Central memory CD8-positive, alpha-beta T cell (primary cell): ENCODE data around the gene CD300LD.

Source experiments
- ATAC-seq: fragments of 150-1000 bp; cut with Tn5 transposase; replicated peaks from 2 replicates; pipeline ENCODE4 v1.10.0; 2022; ENCODE audit warnings: mild to moderate bottlenecking, moderate FRiP score, moderate number of reproducible peaks; ENCODE audit not compliant: poor library complexity, severe bottlenecking; ENCODE audit errors: extremely low read depth
- DNase-seq, 2 donors: peaks; one replicate each; pipeline ENCODE4 v3.0.0; 2021; ENCODE audit warnings: low spot score in 2 of 2
- H3K27ac Mint-ChIP-seq: one replicate; pipeline ENCODE4 v1.8.0; 2022; ENCODE audit warnings: low read depth, mild to moderate bottlenecking, moderate library complexity, mixed read lengths
- H3K27me3 Mint-ChIP-seq: one replicate; pipeline ENCODE4 v1.8.0; 2022; ENCODE audit warnings: mixed read lengths
- H3K36me3 Mint-ChIP-seq: one replicate; pipeline ENCODE4 v1.8.0; 2022; ENCODE audit warnings: mild to moderate bottlenecking, moderate library complexity, mixed read lengths; ENCODE audit not compliant: insufficient read depth
- H3K4me1 Mint-ChIP-seq: one replicate; pipeline ENCODE4 v1.8.0; 2022; ENCODE audit warnings: mixed read lengths
- H3K4me3 Mint-ChIP-seq: one replicate; pipeline ENCODE4 v1.8.0; 2022; ENCODE audit warnings: mild to moderate bottlenecking, moderate library complexity, mixed read lengths
- H3K9me3 Mint-ChIP-seq: one replicate; pipeline ENCODE4 v1.8.0; 2022; ENCODE audit warnings: mixed read lengths

Gene CD300LD

GRCh38 chr17:74543891-74544760 lies 48.0 kb downstream of the CD300LD start:
- Mint-ChIP-seq H3K9me3 (no peaks in the 10 kb centered on the region), H3K4me3 (no peak overlapping the region), H3K27me3 (peaks cover 42% of the 10 kb centered on the region), H3K36me3 (no peaks in the 10 kb centered on the region), H3K27ac (no peak overlapping the region), H3K4me1 (peaks cover 7% of the 10 kb centered on the region)
- DNase-seq (no peak), ATAC-seq (no peak)

DNA sequence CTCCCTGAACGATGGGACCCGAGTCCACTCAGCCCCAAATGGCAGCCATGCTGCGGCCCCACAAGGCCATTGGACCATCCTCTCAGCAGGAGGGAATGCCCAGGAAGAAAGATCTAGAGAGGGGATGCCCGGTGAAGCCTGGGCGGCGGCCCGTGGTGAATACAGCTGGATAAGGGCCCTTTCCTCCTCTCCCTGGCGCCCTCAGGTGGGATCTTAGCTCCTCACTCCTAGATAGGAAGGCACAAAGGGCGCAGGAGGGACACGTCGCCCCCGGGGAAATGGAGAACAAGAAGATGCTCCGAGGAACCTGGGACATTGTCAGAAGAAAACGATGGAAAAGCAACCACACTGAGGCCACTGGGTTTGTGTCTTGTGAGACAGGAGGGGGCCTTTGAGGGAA lies 48.7 kb downstream of the CD300LD start:
- ATAC-seq (no peak), DNase-seq (no peak)
- Mint-ChIP-seq H3K4me1 (peaks cover 7% of the 10 kb centered on the region), H3K36me3 (no peaks in the 10 kb centered on the region), H3K4me3 (no peak overlapping the region), H3K27ac (no peak overlapping the region), H3K27me3 (peaks cover 39% of the 10 kb centered on the region), H3K9me3 (no peaks in the 10 kb centered on the region)

DNA sequence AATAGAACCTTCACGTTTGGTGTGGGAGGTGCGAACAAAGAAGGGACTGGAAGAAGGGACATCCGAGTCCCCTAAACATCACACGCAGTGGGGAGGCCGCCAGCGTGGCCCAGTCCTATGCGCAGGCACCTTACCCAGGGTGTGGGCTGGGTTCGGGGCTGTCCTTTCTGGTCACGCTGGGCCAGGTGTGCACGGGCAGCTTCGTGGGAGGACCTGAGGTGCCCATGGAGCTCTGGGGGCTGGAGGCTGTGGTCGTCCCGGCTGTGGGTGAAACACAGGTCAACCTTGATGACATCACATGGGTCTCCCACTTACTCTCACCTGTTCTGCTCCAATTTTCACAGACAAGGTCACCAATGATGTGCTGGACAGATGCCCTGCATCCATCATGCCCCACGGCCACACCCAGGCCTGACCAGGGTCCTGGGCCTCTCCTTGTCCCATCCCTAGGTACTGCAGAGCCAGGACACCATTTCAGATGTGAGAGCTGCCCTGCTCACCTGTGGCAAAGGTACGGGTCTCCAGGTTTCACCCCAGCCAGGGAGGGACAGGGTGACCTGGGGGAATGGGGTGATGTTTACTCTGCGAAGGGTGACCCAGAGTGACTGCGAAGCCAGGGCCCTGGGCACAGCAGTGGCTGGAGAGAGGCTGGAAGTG lies 49.2 kb downstream of the CD300LD start:
- peaks cover 34% of the 10 kb centered on the region for H3K27me3 Mint-ChIP-seq
- no peak for ATAC-seq
- no peak overlapping the region for H3K4me3 Mint-ChIP-seq
- H3K36me3 Mint-ChIP-seq = no peaks in the 10 kb centered on the region
- no peak overlapping the region for H3K27ac Mint-ChIP-seq
- peaks cover 2% of the 10 kb centered on the region for H3K4me1 Mint-ChIP-seq
- no peaks in the 10 kb centered on the region for H3K9me3 Mint-ChIP-seq
- DNase-seq = no peak

DNA sequence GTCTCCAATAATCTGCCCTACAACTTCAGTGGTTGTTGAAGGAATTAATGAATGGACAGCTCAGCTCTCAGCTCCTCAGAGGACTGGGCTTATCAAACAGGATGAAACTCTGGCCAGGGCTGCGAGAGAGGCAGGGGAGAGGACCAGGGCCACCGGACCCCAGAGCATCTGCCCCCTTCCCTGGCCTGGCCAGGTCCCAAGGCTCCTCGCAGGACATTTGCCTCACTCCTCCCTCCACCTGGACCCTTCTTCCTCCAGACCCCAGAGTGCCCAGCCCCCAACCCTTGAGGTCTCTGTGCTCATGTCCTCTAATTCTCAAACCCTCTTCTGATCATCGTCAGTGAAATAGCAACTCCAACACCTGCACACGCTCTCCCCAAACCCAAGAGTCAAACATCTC lies 49.9 kb downstream of the CD300LD start:
- ATAC-seq (no peak), DNase-seq (no peak)
- Mint-ChIP-seq H3K4me3 (no peak overlapping the region), H3K27ac (no peak overlapping the region), H3K36me3 (no peaks in the 10 kb centered on the region), H3K27me3 (peaks cover 35% of the 10 kb centered on the region), H3K4me1 (no peaks in the 10 kb centered on the region), H3K9me3 (no peaks in the 10 kb centered on the region)

- no peak overlapping the region for H3K4me3 Mint-ChIP-seq
- H3K27me3 Mint-ChIP-seq = peaks cover 43% of the 10 kb centered on the region
- no peaks in the 10 kb centered on the region for H3K4me1 Mint-ChIP-seq
- ATAC-seq = no peak
- no peaks in the 10 kb centered on the region for H3K36me3 Mint-ChIP-seq
- no peak overlapping the region for H3K27ac Mint-ChIP-seq
- no peak for DNase-seq
- H3K9me3 Mint-ChIP-seq = no peaks in the 10 kb centered on the region
Observed at GRCh38 chr17:74541176-74542111, 50.6 kb downstream of the CD300LD start.

GRCh38 chr17:74539281-74539820 lies 52.7 kb downstream of the CD300LD start:
- H3K4me1 Mint-ChIP-seq = no peaks in the 10 kb centered on the region
- no peaks in the 10 kb centered on the region for H3K9me3 Mint-ChIP-seq
- no peak for DNase-seq
- H3K36me3 Mint-ChIP-seq = no peaks in the 10 kb centered on the region
- peaks cover 58% of the 10 kb centered on the region for H3K27me3 Mint-ChIP-seq
- no peak for ATAC-seq
- H3K27ac Mint-ChIP-seq = no peak overlapping the region
- no peak overlapping the region for H3K4me3 Mint-ChIP-seq

- ATAC-seq (no peak), DNase-seq (no peak)
- H3K36me3 Mint-ChIP-seq = no peaks in the 10 kb centered on the region
- peaks cover 72% of the 10 kb centered on the region for H3K27me3 Mint-ChIP-seq
- H3K4me3 Mint-ChIP-seq = no peak overlapping the region
- H3K27ac Mint-ChIP-seq = no peak overlapping the region
- no peaks in the 10 kb centered on the region for H3K9me3 Mint-ChIP-seq
- H3K4me1 Mint-ChIP-seq = peaks cover 6% of the 10 kb centered on the region
Observed at GRCh38 chr17:74536890-74537289, 55.2 kb downstream of the CD300LD start.

GRCh38 chr17:74532115-74532514 lies 60.0 kb downstream of the CD300LD start:
- peaks cover 6% of the 10 kb centered on the region for H3K4me1 Mint-ChIP-seq
- no peak overlapping the region for H3K27ac Mint-ChIP-seq
- ATAC-seq = peak; percentile 43
- no peak for DNase-seq
- no peaks in the 10 kb centered on the region for H3K36me3 Mint-ChIP-seq
- H3K27me3 Mint-ChIP-seq = peaks cover 71% of the 10 kb centered on the region
- peak overlapping the region; percentile 3 for H3K4me3 Mint-ChIP-seq
- no peaks in the 10 kb centered on the region for H3K9me3 Mint-ChIP-seq

DNA sequence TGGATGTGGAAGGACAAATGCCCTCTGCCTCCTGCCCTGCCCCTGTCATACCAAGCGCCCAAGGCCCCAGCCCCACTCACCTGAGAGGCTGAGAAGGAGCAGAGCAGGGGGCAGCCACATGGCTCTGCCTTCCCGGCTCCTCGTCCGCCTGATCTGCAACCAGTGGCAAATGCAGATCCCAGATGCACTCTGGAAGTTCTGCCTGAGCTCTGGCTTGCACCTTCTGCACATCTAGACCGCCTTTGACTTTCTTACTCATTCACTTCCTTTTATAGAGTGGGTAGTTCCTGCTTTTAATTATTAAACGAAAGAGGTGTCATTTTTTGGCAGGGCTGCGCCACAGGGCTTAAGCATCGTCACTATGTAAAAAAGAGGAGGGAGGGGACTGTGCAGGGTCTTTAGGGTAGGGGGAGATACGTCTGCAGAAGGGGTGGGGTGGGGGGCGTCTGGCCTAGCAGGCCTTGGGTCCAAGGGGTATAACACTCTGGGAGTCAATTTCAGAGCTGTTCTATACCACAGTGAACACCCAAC lies 60.8 kb downstream of the CD300LD start, which contains the start of gene CD300LB:
Gene CD300LB, minus strand, starts transcription at position 245 of the 531 bp plus-strand sequence. Its CDS starts 125 bp downstream, at position 120.
- no peaks in the 10 kb centered on the region for H3K36me3 Mint-ChIP-seq
- DNase-seq (no peak), ATAC-seq (peak; percentile 24)
- peaks cover 71% of the 10 kb centered on the region for H3K27me3 Mint-ChIP-seq
- H3K27ac Mint-ChIP-seq = no peak within 1 kb of the TSS
- H3K4me3 Mint-ChIP-seq = peak within 1 kb of the TSS; percentile 9
- peaks cover 6% of the 10 kb centered on the region for H3K4me1 Mint-ChIP-seq
- H3K9me3 Mint-ChIP-seq = no peaks in the 10 kb centered on the region

DNA sequence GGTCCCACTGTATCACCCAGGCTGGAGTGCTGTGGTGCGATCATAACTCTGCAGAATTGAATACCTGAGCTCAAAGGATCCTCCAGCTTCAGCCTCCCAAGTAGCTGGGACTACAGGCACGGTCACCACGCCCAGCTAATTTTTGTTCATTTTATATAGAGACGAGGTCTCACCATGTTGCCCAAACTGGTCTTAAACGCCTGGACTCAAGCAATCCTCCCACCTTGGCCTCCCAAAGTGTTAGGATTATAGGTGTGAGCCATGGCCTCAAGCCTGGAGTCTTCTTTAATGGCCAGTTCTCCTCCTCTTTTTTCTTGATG lies 61.3 kb downstream of the CD300LD start:
- peaks cover 71% of the 10 kb centered on the region for H3K27me3 Mint-ChIP-seq
- no peak for DNase-seq
- H3K27ac Mint-ChIP-seq = no peak overlapping the region
- no peaks in the 10 kb centered on the region for H3K9me3 Mint-ChIP-seq
- no peak for ATAC-seq
- no peak overlapping the region for H3K4me3 Mint-ChIP-seq
- peaks cover 6% of the 10 kb centered on the region for H3K4me1 Mint-ChIP-seq
- H3K36me3 Mint-ChIP-seq = no peaks in the 10 kb centered on the region
